T-helper 2 cell treated with Interferon-gamma antibody and Interleukin-4, amounts not matched to agents 100 ng/mL and 5 ng/mL, for 36 hours (primary cell): Measurements from ENCODE around the gene SLC15A4. TPM values are rescaled to one million over a fixed set of nuclear protein-coding genes. Genes with fewer than 3 reads are reported as not detected.

Experiments used
- intact Hi-C: fragments of 100-400 bp; cut with micrococcal nuclease; formaldehyde crosslinking; loops from one replicate; pipeline ENCODE4 v1.15.1; 2023
- total RNA-seq: library from RNA; stranded (reverse); gene quantifications from 2 replicates; pipeline ENCODE4 v1.2.3, GENCODE V29; 2022

SLC15A4 gene
- total RNA-seq, 1 donor from 2014 or later = 27.2 TPM

GRCh38 chr12:128795530-128796361, 28.0 kb downstream of the SLC15A4 start:
- intact Hi-C loops = no loop called here

GRCh38 chr12:128794661-128795529, 28.9 kb downstream of the SLC15A4 start:
- intact Hi-C loops = no loop called here

GRCh38 chr12:128793701-128794100, 30.1 kb downstream of the SLC15A4 start:
- intact Hi-C loops = no loop called here

- intact Hi-C loops = no loop called here
Observed at GRCh38 chr12:128792881-128793280, 30.9 kb downstream of the SLC15A4 start.

- intact Hi-C loops = no loop called here
Observed at GRCh38 chr12:128792398-128792797, 31.4 kb downstream of the SLC15A4 start.

- intact Hi-C loops = no loop called here
Observed at GRCh38 chr12:128791395-128792322, 32.1 kb downstream of the SLC15A4 start.

- intact Hi-C loops = no loop called here
Observed at GRCh38 chr12:128790653-128791373, 32.9 kb downstream of the SLC15A4 start.

GRCh38 chr12:128790221-128790620, 33.5 kb downstream of the SLC15A4 start:
- intact Hi-C loops = no loop called here

- intact Hi-C loops = loop anchor here (10.0 kb wide), 1 partner anchor 125 kb away; no protein-coding TSS in a partner anchor
Observed at GRCh38 chr12:128789356-128789929, 34.3 kb downstream of the SLC15A4 start.

- intact Hi-C loops = loop anchor here (10.0 kb wide), 1 partner anchor 127 kb away; no protein-coding TSS in a partner anchor
Observed at GRCh38 chr12:128787827-128788226, 35.9 kb downstream of the SLC15A4 start.

- intact Hi-C loops = loop anchor here (10.0 kb wide), 1 partner anchor 128 kb away; no protein-coding TSS in a partner anchor
Observed at GRCh38 chr12:128786741-128787391, 36.9 kb downstream of the SLC15A4 start.

- intact Hi-C loops = loop anchor here (5.0 to 10.0 kb wide), 2 partner anchors 38 to 131 kb away; partner anchors contain the start of gene SLC15A4
Observed at GRCh38 chr12:128784030-128784760, 39.6 kb downstream of the SLC15A4 start.

GRCh38 chr12:128783129-128783574, 40.6 kb downstream of the SLC15A4 start:
- intact Hi-C loops = loop anchor here (5.0 to 10.0 kb wide), 2 partner anchors 39 to 132 kb away; partner anchors contain the start of gene SLC15A4

GRCh38 chr12:128779901-128780300, 43.9 kb downstream of the SLC15A4 start:
- intact Hi-C loops = loop anchor here (5.0 to 10.0 kb wide), 2 partner anchors 42 to 135 kb away; partner anchors contain the start of gene SLC15A4

GRCh38 chr12:128772249-128772648, 51.5 kb downstream of the SLC15A4 start:
- intact Hi-C loops = no loop called here

- intact Hi-C loops = no loop called here
Observed at GRCh38 chr12:128771681-128772080, 52.1 kb downstream of the SLC15A4 start.

- intact Hi-C loops = no loop called here
Observed at GRCh38 chr12:128767518-128767917, 56.2 kb downstream of the SLC15A4 start.
